K562 (cell line): Measurements from ENCODE around the gene SDS.

ENCODE experiments used
- ELF1 ChIP-seq: fragments of 200-800 bp; sonication (Bioruptor generic); IDR thresholded peaks from 2 replicates; pipeline ENCODE4 v1.6.1; 2016; ENCODE audit warnings: missing genetic modification characterization, missing compliant biosample characterization
- EP300 ChIP-seq: IDR thresholded peaks from 2 replicates; pipeline ENCODE4 v1.6.1; 2012; ENCODE audit warnings: low read length, improper control_type of control experiment
- NCOR1 ChIP-seq: fragments of 450-650 bp; IDR thresholded peaks from 2 replicates; pipeline ENCODE4 v1.6.1; 2016; ENCODE audit warnings: mild to moderate bottlenecking, moderate library complexity
- PHB2 ChIP-seq: fragments of 450-650 bp; IDR thresholded peaks from 2 replicates; pipeline ENCODE4 v1.6.1; 2017; ENCODE audit warnings: low read depth
- POLR2A ChIP-seq: fragments of 450-650 bp; conservative IDR thresholded peaks from 2 replicates; pipeline ENCODE4 v1.6.1; 2016
- ZNF134 ChIP-seq: fragments of 250-450 bp; sonication (Bioruptor Pico); conservative IDR thresholded peaks from 2 replicates; pipeline ENCODE4 v1.4.0; 2020
- ZNF239 ChIP-seq: fragments of 250-450 bp; sonication (Bioruptor Pico); IDR thresholded peaks from 2 replicates; pipeline ENCODE4 v1.4.0; 2020; ENCODE audit warnings: mild to moderate bottlenecking
- ZNF263 ChIP-seq: sonication (generic); formaldehyde crosslinking; IDR thresholded peaks from 2 replicates; pipeline ENCODE4 v1.8.0; 2022; ENCODE audit warnings: mild to moderate bottlenecking, missing genetic modification reagents, borderline replicate concordance
- TF ChIP-seq, protein P1 (sequence below), 3 experiments: IDR thresholded peaks in 2 of 3; conservative IDR thresholded peaks in 1 of 3; 2 replicates each; pipeline ENCODE4 v1.5.1; 2011 to 2012; ENCODE audit warnings: low read length in 3 of 3, mild to moderate bottlenecking in 3 of 3, control low read depth in 2 of 3, improper control_type of control experiment in 1 of 3, inconsistent platforms in 1 of 3, low read depth in 1 of 3, mixed read lengths in 1 of 3, moderate library complexity in 1 of 3; ENCODE audit not compliant: insufficient read depth in 2 of 3
- TF ChIP-seq, protein P2 (sequence below), 2 experiments: fragments of 450-650 bp; formaldehyde crosslinking in 1 of 2; IDR thresholded peaks; 2 replicates each; pipeline versions ENCODE4 v1.4.0 to v1.6.1; 2014 to 2020; ENCODE audit warnings: mild to moderate bottlenecking in 2 of 2, borderline replicate concordance in 1 of 2, low read depth in 1 of 2
- TF ChIP-seq, protein P3 (sequence below): sonication (generic); formaldehyde crosslinking; IDR thresholded peaks from 2 replicates; pipeline ENCODE4 v1.5.0; 2020; ENCODE audit warnings: missing genetic modification reagents

DNA sequence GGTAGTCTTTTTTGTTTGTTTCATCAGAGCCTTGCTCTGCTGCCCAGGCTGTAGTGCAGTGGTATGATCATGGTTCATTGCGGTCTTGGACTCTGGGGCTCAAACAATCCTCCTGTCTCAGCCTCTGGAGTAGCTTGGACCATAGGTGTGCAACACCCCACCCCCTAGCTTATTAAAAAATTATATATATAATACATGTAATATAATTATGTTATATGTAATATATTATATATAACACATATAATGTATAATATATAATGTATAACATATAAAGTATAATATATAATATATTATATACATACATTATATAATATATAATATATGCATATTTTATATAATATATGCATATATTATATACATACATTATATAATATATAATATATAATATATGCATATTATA, 46.2 kb upstream of the SDS start:
- TF ChIP-seq ZNF263 (CRISPR knock-in tag) = no peak
- TF ChIP-seq, protein P1, sequence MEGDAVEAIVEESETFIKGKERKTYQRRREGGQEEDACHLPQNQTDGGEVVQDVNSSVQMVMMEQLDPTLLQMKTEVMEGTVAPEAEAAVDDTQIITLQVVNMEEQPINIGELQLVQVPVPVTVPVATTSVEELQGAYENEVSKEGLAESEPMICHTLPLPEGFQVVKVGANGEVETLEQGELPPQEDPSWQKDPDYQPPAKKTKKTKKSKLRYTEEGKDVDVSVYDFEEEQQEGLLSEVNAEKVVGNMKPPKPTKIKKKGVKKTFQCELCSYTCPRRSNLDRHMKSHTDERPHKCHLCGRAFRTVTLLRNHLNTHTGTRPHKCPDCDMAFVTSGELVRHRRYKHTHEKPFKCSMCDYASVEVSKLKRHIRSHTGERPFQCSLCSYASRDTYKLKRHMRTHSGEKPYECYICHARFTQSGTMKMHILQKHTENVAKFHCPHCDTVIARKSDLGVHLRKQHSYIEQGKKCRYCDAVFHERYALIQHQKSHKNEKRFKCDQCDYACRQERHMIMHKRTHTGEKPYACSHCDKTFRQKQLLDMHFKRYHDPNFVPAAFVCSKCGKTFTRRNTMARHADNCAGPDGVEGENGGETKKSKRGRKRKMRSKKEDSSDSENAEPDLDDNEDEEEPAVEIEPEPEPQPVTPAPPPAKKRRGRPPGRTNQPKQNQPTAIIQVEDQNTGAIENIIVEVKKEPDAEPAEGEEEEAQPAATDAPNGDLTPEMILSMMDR (IDR thresholded peaks at IDR 0.05 in 2 of 3, conservative IDR thresholded peaks at IDR 0.05 in 1 of 3; ENCODE audit: insufficient read depth in 2 of 3, low read depth in 1 of 3, low read length in 3 of 3) = no peak
- no peak for TF ChIP-seq ELF1 (tag)
- no peak for TF ChIP-seq POLR2A
- TF ChIP-seq, protein P2, sequence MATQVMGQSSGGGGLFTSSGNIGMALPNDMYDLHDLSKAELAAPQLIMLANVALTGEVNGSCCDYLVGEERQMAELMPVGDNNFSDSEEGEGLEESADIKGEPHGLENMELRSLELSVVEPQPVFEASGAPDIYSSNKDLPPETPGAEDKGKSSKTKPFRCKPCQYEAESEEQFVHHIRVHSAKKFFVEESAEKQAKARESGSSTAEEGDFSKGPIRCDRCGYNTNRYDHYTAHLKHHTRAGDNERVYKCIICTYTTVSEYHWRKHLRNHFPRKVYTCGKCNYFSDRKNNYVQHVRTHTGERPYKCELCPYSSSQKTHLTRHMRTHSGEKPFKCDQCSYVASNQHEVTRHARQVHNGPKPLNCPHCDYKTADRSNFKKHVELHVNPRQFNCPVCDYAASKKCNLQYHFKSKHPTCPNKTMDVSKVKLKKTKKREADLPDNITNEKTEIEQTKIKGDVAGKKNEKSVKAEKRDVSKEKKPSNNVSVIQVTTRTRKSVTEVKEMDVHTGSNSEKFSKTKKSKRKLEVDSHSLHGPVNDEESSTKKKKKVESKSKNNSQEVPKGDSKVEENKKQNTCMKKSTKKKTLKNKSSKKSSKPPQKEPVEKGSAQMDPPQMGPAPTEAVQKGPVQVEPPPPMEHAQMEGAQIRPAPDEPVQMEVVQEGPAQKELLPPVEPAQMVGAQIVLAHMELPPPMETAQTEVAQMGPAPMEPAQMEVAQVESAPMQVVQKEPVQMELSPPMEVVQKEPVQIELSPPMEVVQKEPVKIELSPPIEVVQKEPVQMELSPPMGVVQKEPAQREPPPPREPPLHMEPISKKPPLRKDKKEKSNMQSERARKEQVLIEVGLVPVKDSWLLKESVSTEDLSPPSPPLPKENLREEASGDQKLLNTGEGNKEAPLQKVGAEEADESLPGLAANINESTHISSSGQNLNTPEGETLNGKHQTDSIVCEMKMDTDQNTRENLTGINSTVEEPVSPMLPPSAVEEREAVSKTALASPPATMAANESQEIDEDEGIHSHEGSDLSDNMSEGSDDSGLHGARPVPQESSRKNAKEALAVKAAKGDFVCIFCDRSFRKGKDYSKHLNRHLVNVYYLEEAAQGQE (IDR thresholded peaks at IDR 0.05; ENCODE audit: borderline replicate concordance) = no peak
- TF ChIP-seq, protein P2 (CRISPR knock-in tag; IDR thresholded peaks at IDR 0.05; ENCODE audit: low read depth) = no peak
- no peak for TF ChIP-seq ZNF134 (CRISPR knock-in tag)
- no peak for TF ChIP-seq NCOR1
- TF ChIP-seq ZNF239 (CRISPR knock-in tag) = no peak
- TF ChIP-seq EP300 = no peak
- TF ChIP-seq, protein P3, sequence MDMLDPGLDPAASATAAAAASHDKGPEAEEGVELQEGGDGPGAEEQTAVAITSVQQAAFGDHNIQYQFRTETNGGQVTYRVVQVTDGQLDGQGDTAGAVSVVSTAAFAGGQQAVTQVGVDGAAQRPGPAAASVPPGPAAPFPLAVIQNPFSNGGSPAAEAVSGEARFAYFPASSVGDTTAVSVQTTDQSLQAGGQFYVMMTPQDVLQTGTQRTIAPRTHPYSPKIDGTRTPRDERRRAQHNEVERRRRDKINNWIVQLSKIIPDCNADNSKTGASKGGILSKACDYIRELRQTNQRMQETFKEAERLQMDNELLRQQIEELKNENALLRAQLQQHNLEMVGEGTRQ (CRISPR knock-in tag) = no peak
- no peak for TF ChIP-seq PHB2
